ENCODE measurements around the gene SELE.
"Not testable (repeated sequence)": the region's sequence is repeated elsewhere in the genome, so short reads cannot be mapped to it uniquely, and the experiment has no call there.

Gene SELE

GRCh38 chr1:169707912-169708604, 25.8 kb downstream of the SELE start:
- Histone ChIP-seq H3K4me1 (ENCODE audit: insufficient read depth, low read length) (no peaks in the 10 kb centered on the region), H3K36me3 (ENCODE audit: insufficient read depth, low read length) (no peaks in the 10 kb centered on the region), H3K9ac (ENCODE audit: low read depth, low read length) (no peak overlapping the region), H3K9me3 (ENCODE audit: control insufficient read depth, insufficient read depth, low read length) (no peaks in the 10 kb centered on the region)

- H3K9ac ChIP-seq (ENCODE audit: low read depth, low read length): no peak overlapping the region
- H3K4me1 ChIP-seq (ENCODE audit: insufficient read depth, low read length): no peaks in the 10 kb centered on the region
- H3K36me3 ChIP-seq (ENCODE audit: insufficient read depth, low read length): no peaks in the 10 kb centered on the region
- no peaks in the 10 kb centered on the region for H3K9me3 ChIP-seq (ENCODE audit: control insufficient read depth, insufficient read depth, low read length)
These were observed 29.1 kb downstream of the SELE start for GRCh38 chr1:169704797-169705196.

GRCh38 chr1:169701261-169702005, 32.4 kb downstream of the SELE start:
- no peaks in the 10 kb centered on the region for H3K36me3 ChIP-seq (ENCODE audit: insufficient read depth, low read length)
- H3K9me3 ChIP-seq (ENCODE audit: control insufficient read depth, insufficient read depth, low read length): no peaks in the 10 kb centered on the region
- H3K9ac ChIP-seq (ENCODE audit: low read depth, low read length): no peak overlapping the region
- H3K4me1 ChIP-seq (ENCODE audit: insufficient read depth, low read length): no peaks in the 10 kb centered on the region

- Histone ChIP-seq H3K4me1 (ENCODE audit: insufficient read depth, low read length) (no peaks in the 10 kb centered on the region), H3K9me3 (ENCODE audit: control insufficient read depth, insufficient read depth, low read length) (no peaks in the 10 kb centered on the region), H3K36me3 (ENCODE audit: insufficient read depth, low read length) (no peaks in the 10 kb centered on the region), H3K9ac (ENCODE audit: low read depth, low read length) (no peak overlapping the region)
These were observed 34.2 kb downstream of the SELE start for GRCh38 chr1:169699707-169700106.

- H3K4me1 ChIP-seq (ENCODE audit: insufficient read depth, low read length): no peaks in the 10 kb centered on the region
- H3K36me3 ChIP-seq (ENCODE audit: insufficient read depth, low read length): no peaks in the 10 kb centered on the region
- no peaks in the 10 kb centered on the region for H3K9me3 ChIP-seq (ENCODE audit: control insufficient read depth, insufficient read depth, low read length)
- H3K9ac ChIP-seq (ENCODE audit: low read depth, low read length): no peak overlapping the region
These were observed 34.9 kb downstream of the SELE start for GRCh38 chr1:169698976-169699375.

- no peaks in the 10 kb centered on the region for H3K4me1 ChIP-seq (ENCODE audit: insufficient read depth, low read length)
- H3K9me3 ChIP-seq (ENCODE audit: control insufficient read depth, insufficient read depth, low read length): no peaks in the 10 kb centered on the region
- H3K36me3 ChIP-seq (ENCODE audit: insufficient read depth, low read length): no peaks in the 10 kb centered on the region
- H3K9ac ChIP-seq (ENCODE audit: low read depth, low read length): no peak overlapping the region
These were observed 36.1 kb downstream of the SELE start for GRCh38 chr1:169697755-169698154.

GRCh38 chr1:169696273-169697100, 37.4 kb downstream of the SELE start:
- Histone ChIP-seq H3K9me3 (ENCODE audit: control insufficient read depth, insufficient read depth, low read length) (no peaks in the 10 kb centered on the region), H3K9ac (ENCODE audit: low read depth, low read length) (no peak overlapping the region), H3K36me3 (ENCODE audit: insufficient read depth, low read length) (no peaks in the 10 kb centered on the region), H3K4me1 (ENCODE audit: insufficient read depth, low read length) (peaks cover 1% of the 10 kb centered on the region; the same call in 1 of the 2 replicates)

GRCh38 chr1:169694304-169695075, 39.4 kb downstream of the SELE start:
- Histone ChIP-seq H3K36me3 (ENCODE audit: insufficient read depth, low read length) (no peaks in the 10 kb centered on the region), H3K9me3 (ENCODE audit: control insufficient read depth, insufficient read depth, low read length) (no peaks in the 10 kb centered on the region), H3K9ac (ENCODE audit: low read depth, low read length) (no peak overlapping the region), H3K4me1 (ENCODE audit: insufficient read depth, low read length) (peaks cover 19% of the 10 kb centered on the region)

- Histone ChIP-seq H3K36me3 (ENCODE audit: insufficient read depth, low read length) (no peaks in the 10 kb centered on the region), H3K9ac (ENCODE audit: low read depth, low read length) (no peak overlapping the region), H3K4me1 (ENCODE audit: insufficient read depth, low read length) (peaks cover 22% of the 10 kb centered on the region)
These were observed 41.0 kb downstream of the SELE start for GRCh38 chr1:169692756-169693460.

GRCh38 chr1:169690489-169690888, 43.4 kb downstream of the SELE start:
- no peak overlapping the region for H3K9ac ChIP-seq (ENCODE audit: low read depth, low read length)
- no peaks in the 10 kb centered on the region for H3K9me3 ChIP-seq (ENCODE audit: control insufficient read depth, insufficient read depth, low read length)
- no peaks in the 10 kb centered on the region for H3K36me3 ChIP-seq (ENCODE audit: insufficient read depth, low read length)
- H3K4me1 ChIP-seq (ENCODE audit: insufficient read depth, low read length): peaks cover 22% of the 10 kb centered on the region

More at GRCh38 chr1:169692756-169693460, 41.0 kb downstream of the SELE start:
- no peaks in the 10 kb centered on the region for H3K9me3 ChIP-seq (ENCODE audit: control insufficient read depth, insufficient read depth, low read length)

GRCh38 chr1:169689395-169689794, 44.5 kb downstream of the SELE start:
- Histone ChIP-seq H3K36me3 (ENCODE audit: insufficient read depth, low read length) (no peaks in the 10 kb centered on the region), H3K4me1 (ENCODE audit: insufficient read depth, low read length) (peaks cover 22% of the 10 kb centered on the region), H3K9ac (ENCODE audit: low read depth, low read length) (no peak overlapping the region), H3K9me3 (ENCODE audit: control insufficient read depth, insufficient read depth, low read length) (no peaks in the 10 kb centered on the region)

- H3K4me1 ChIP-seq (ENCODE audit: insufficient read depth, low read length): peaks cover 22% of the 10 kb centered on the region
- H3K9me3 ChIP-seq (ENCODE audit: control insufficient read depth, insufficient read depth, low read length); H3K9ac ChIP-seq (ENCODE audit: low read depth, low read length); H3K36me3 ChIP-seq (ENCODE audit: insufficient read depth, low read length): not testable (repeated sequence)
These were observed 45.5 kb downstream of the SELE start for GRCh38 chr1:169688377-169688776.

- peaks cover 10% of the 10 kb centered on the region for H3K4me1 ChIP-seq (ENCODE audit: insufficient read depth, low read length)
- H3K9ac ChIP-seq (ENCODE audit: low read depth, low read length): no peak overlapping the region
- no peaks in the 10 kb centered on the region for H3K36me3 ChIP-seq (ENCODE audit: insufficient read depth, low read length)
- H3K9me3 ChIP-seq (ENCODE audit: control insufficient read depth, insufficient read depth, low read length): no peaks in the 10 kb centered on the region
These were observed 50.2 kb downstream of the SELE start for GRCh38 chr1:169683661-169684060.

Measured in ES-I3 (cell line).